Upper lobe of right lung (tissue), 1 donor: Measurements from ENCODE around the gene ARPC1A. TPM values are rescaled to one million over a fixed set of nuclear protein-coding genes. Genes with fewer than 3 reads are reported as not detected.
"Not testable (repeated sequence)": the region's sequence is repeated elsewhere in the genome, so short reads cannot be mapped to it uniquely, and the experiment has no call there.

Experiments
- ATAC-seq: fragments of 200-7000 bp; cut with Tn5 transposase; one replicate; pipeline ENCODE4 v1.9.1; 2020; ENCODE audit warnings: mild to moderate bottlenecking, moderate library complexity
- DNase-seq: peaks from one replicate; pipeline ENCODE4 v3.0.0-alpha.2; 2020
- H3K27ac ChIP-seq: fragments of 200-600 bp; one replicate; pipeline ENCODE4 v1.8.0; 2022
- H3K27me3 ChIP-seq: fragments of 200-600 bp; one replicate; pipeline ENCODE4 v1.8.0; 2022; ENCODE audit warnings: mild to moderate bottlenecking
- H3K36me3 ChIP-seq: fragments of 200-600 bp; one replicate; pipeline ENCODE4 v1.8.0; 2022
- H3K4me1 ChIP-seq: fragments of 200-600 bp; one replicate; pipeline ENCODE4 v1.8.0; 2022
- H3K4me3 ChIP-seq: fragments of 200-600 bp; one replicate; pipeline ENCODE4 v1.8.0; 2022; ENCODE audit warnings: mild to moderate bottlenecking
- H3K9me3 ChIP-seq: fragments of 200-600 bp; one replicate; pipeline ENCODE4 v1.8.0; 2022
- intact Hi-C: fragments of 100-400 bp; cut with DNase I; formaldehyde crosslinking; loops from one replicate; pipeline ENCODE4 v1.11.0; 2022
- total RNA-seq: library from RNA; stranded (reverse); fragmentation: NEBNext Ultra II Directional; extraction: Animal tissue kit (Norgen Biotek cat#: 25700); gene quantifications from one replicate; pipeline ENCODE4 v1.2.1, GENCODE V29; 2021
- TF ChIP-seq, protein P1 (sequence below): fragments of 200-600 bp; IDR thresholded peaks from one replicate; pipeline ENCODE4 v1.8.0; 2022; ENCODE audit warnings: antibody characterized with exemption
- donor health status: DM: no; HTN: yes; CAD: no; lungs with severe emphysema.

ARPC1A gene
- total RNA-seq, 1 donor from 2014 or later, result 137 TPM

GRCh38 chr7:99384523-99384922 is 58.8 kb downstream of the ARPC1A start:
- Histone ChIP-seq H3K4me3 (no peak overlapping the region), H3K27ac (no peak overlapping the region), H3K36me3 (peaks cover 48% of the 10 kb centered on the region), H3K9me3 (no peaks in the 10 kb centered on the region), H3K4me1 (peaks cover 31% of the 10 kb centered on the region), H3K27me3 (no peaks in the 10 kb centered on the region)
- DNase-seq, result no peak
- TF ChIP-seq, protein P1, sequence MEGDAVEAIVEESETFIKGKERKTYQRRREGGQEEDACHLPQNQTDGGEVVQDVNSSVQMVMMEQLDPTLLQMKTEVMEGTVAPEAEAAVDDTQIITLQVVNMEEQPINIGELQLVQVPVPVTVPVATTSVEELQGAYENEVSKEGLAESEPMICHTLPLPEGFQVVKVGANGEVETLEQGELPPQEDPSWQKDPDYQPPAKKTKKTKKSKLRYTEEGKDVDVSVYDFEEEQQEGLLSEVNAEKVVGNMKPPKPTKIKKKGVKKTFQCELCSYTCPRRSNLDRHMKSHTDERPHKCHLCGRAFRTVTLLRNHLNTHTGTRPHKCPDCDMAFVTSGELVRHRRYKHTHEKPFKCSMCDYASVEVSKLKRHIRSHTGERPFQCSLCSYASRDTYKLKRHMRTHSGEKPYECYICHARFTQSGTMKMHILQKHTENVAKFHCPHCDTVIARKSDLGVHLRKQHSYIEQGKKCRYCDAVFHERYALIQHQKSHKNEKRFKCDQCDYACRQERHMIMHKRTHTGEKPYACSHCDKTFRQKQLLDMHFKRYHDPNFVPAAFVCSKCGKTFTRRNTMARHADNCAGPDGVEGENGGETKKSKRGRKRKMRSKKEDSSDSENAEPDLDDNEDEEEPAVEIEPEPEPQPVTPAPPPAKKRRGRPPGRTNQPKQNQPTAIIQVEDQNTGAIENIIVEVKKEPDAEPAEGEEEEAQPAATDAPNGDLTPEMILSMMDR, result no peak
- intact Hi-C loops, result no loop called here
- ATAC-seq, result no peak

GRCh38 chr7:99385564-99385963 is 59.9 kb downstream of the ARPC1A start:
- Histone ChIP-seq H3K9me3 (no peaks in the 10 kb centered on the region), H3K4me1 (peaks cover 21% of the 10 kb centered on the region), H3K36me3 (peaks cover 59% of the 10 kb centered on the region), H3K4me3 (no peak overlapping the region), H3K27me3 (no peaks in the 10 kb centered on the region), H3K27ac (peak overlapping the region; percentile 42)
- no peak for ATAC-seq
- TF ChIP-seq, protein P1, result no peak
- intact Hi-C loops, result no loop called here
- no peak for DNase-seq

DNA sequence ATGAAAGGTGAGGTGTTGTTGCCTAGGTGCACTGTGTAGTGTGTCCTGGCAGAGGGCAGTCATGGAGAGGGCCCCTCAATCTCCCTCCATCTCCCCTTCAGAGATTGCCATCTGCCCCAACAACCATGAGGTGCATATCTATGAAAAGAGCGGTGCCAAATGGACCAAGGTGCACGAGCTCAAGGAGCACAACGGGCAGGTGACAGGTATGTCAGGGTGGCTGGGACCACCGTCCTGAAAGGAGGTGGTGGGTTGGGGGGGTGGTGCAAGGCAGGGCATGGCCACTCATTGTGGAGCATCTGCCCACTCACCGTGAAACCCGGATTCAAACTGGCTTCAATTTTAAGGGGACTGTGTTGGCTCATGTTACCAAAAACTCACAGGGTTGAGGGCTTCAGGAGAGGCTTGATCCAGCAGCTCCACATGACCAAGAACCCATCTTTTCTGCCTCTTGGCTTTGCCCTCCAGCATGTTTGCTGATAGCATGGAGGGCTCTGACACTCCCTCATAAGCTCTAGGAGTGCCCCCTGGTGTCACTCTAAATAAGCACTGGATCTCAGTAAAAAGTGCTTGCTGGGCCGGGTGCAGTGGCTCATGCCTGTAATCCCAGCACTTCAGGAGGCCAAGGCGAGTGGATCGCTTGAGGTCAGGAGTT is 61.0 kb downstream of the ARPC1A start:
- ATAC-seq, result peak; percentile 69
- TF ChIP-seq, protein P1, result no peak
- H3K27me3 ChIP-seq, result no peaks in the 10 kb centered on the region
- H3K36me3 ChIP-seq, result peaks cover 70% of the 10 kb centered on the region
- H3K9me3 ChIP-seq, result no peaks in the 10 kb centered on the region
- H3K27ac ChIP-seq, result no peak overlapping the region
- intact Hi-C loops, result no loop called here
- H3K4me3 ChIP-seq, result no peak overlapping the region
- peaks cover 9% of the 10 kb centered on the region for H3K4me1 ChIP-seq
- DNase-seq, result no peak

- H3K36me3 ChIP-seq, result peaks cover 76% of the 10 kb centered on the region
- ATAC-seq, DNase-seq, H3K4me3 ChIP-seq, H3K9me3 ChIP-seq, H3K27me3 ChIP-seq, intact Hi-C loops, H3K4me1 ChIP-seq, H3K27ac ChIP-seq: not testable (repeated sequence)
Observed at GRCh38 chr7:99387239-99387635, 61.5 kb downstream of the ARPC1A start.

DNA sequence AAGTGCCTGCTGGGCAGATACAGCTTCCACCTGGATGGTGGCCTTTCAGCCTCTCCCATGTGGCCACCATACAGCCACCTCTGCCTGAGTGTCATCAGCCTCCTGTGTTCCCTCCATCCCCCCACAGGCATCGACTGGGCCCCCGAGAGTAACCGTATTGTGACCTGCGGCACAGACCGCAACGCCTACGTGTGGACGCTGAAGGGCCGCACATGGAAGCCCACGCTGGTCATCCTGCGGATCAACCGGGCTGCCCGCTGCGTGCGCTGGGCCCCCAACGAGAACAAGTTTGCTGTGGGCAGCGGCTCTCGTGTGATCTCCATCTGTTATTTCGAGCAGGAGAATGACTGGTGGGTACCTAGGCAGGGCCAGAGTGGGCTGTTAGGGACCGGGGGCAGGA is 62.2 kb downstream of the ARPC1A start:
- Histone ChIP-seq H3K4me1 (peaks cover 14% of the 10 kb centered on the region), H3K9me3 (no peaks in the 10 kb centered on the region), H3K36me3 (peaks cover 79% of the 10 kb centered on the region), H3K27ac (no peak overlapping the region), H3K4me3 (no peak overlapping the region), H3K27me3 (no peaks in the 10 kb centered on the region)
- ATAC-seq, result no peak
- intact Hi-C loops, result no loop called here
- no peak for DNase-seq
- TF ChIP-seq, protein P1, result no peak

DNA sequence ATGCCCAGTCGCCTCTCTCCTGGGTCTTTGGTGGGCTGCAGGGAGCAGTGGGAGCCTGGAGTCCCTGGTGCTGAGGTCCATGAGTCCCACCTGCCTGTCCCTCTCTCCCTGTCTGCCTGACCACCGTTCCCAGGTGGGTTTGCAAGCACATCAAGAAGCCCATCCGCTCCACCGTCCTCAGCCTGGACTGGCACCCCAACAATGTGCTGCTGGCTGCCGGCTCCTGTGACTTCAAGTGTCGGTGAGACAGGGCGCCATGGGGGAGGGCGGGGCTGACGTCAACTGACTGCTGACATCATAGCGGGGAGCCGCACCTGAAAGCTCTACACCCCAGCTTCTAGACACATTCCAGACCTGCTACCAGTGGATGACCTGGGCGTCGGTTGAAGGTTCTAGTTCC is 64.1 kb downstream of the ARPC1A start:
- ATAC-seq, result no peak

More for the DNA sequence above, 64.1 kb downstream of the ARPC1A start:
- Histone ChIP-seq H3K9me3 (no peaks in the 10 kb centered on the region), H3K36me3 (peaks cover 83% of the 10 kb centered on the region), H3K4me1 (peaks cover 14% of the 10 kb centered on the region), H3K4me3 (no peak overlapping the region), H3K27ac (no peak overlapping the region), H3K27me3 (no peaks in the 10 kb centered on the region)
- TF ChIP-seq, protein P1, result no peak
- intact Hi-C loops, result no loop called here
- DNase-seq, result no peak
